Tibial nerve (tissue), 4 donors: ENCODE data around the gene EGFR. TPM values are rescaled to one million over a fixed set of nuclear protein-coding genes. Genes with fewer than 3 reads are reported as not detected.

Source experiments
- DNase-seq, 2 donors: peaks; one replicate each; pipeline ENCODE4 v3.0.0-alpha.2; 2019; ENCODE audit warnings: low spot score in 2 of 2
- H3K27ac ChIP-seq, 4 donors: fragments of 200-600 bp; sonication (generic) in 3 of 4; one replicate each; pipeline ENCODE4 v1.5.1; 2017 to 2019; ENCODE audit warnings: mild to moderate bottlenecking in 1 of 4
- H3K27me3 ChIP-seq, 2 donors: fragments of 200-600 bp; sonication (generic) in 1 of 2; one replicate each; pipeline versions ENCODE4 v1.5.1 to v1.6.0; 2017 to 2019
- H3K36me3 ChIP-seq, 3 donors: fragments of 200-600 bp; sonication (generic); one replicate each; pipeline ENCODE4 v1.5.1; 2018 to 2019
- H3K4me1 ChIP-seq, 4 donors: fragments of 200-600 bp; sonication (generic) in 3 of 4; one replicate each; pipeline ENCODE4 v1.5.1; 2017 to 2019
- H3K4me3 ChIP-seq, 4 donors: fragments of 200-600 bp; sonication (generic) in 3 of 4; one replicate each; pipeline ENCODE4 v1.5.1; 2017 to 2019; ENCODE audit warnings: mild to moderate bottlenecking in 1 of 4, moderate library complexity in 1 of 4
- H3K9me3 ChIP-seq, 4 donors: fragments of 200-600 bp; sonication (generic) in 3 of 4; one replicate each; pipeline ENCODE4 v1.5.1; 2017 to 2019
- EP300 ChIP-seq, 2 donors: sonication (generic); formaldehyde crosslinking; IDR thresholded peaks; one replicate each; pipeline ENCODE4 v1.6.1; 2017; ENCODE audit warnings: antibody characterized with exemption in 2 of 2, mild to moderate bottlenecking in 1 of 2
- POLR2A ChIP-seq, 2 donors: fragments of 450-650 bp; IDR thresholded peaks; one replicate each; pipeline ENCODE4 v1.6.1; 2017; ENCODE audit warnings: antibody characterized with exemption in 2 of 2, mild to moderate bottlenecking in 2 of 2, moderate library complexity in 2 of 2
- WGBS, 2 donors: methylation state at CpG; one replicate each; pipeline ENCODE4 v1.1.5; 2018; 5-methylcytosine and 5-hydroxymethylcytosine counted together
- total RNA-seq, 4 donors: library from RNA; depleted of rRNA; stranded (reverse); fragments of >200 nt; gene quantifications; one replicate each; pipeline ENCODE4 v1.1.0, GENCODE V29; 2016
- TF ChIP-seq, protein P1 (sequence below), 5 experiments: fragments of 200-600 bp in 3 of 5; fragments of 450-650 bp in 2 of 5; sonication (generic) in 3 of 5; IDR thresholded peaks; one replicate each; pipeline ENCODE4 v1.5.1; 2016 to 2019; ENCODE audit warnings: antibody characterized with exemption in 5 of 5, mild to moderate bottlenecking in 3 of 5, moderate library complexity in 2 of 5

EGFR gene
- total RNA-seq, 4 donors from 2014 or later, result 72.3 to 136 (median 127) TPM

DNA sequence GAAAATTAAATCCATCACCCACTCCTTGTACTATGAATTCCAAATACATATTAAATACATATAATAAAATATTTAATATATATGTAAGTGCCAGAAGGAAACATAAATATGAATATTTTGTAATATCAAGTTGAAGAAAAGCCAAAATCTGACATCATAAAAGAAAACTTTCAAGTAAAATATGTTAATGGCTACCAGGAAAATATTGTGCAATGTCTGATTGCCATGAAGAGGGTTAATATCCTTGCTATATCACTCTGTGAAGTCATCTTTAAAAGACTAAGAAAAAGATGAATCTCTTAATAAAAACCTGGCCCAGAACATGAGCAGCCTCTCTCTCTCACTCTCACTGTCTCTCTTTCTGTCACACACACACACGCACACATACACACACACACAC, 130.2 kb downstream of the EGFR start:
- no peaks in the 10 kb centered on the region for H3K27me3 ChIP-seq

DNA sequence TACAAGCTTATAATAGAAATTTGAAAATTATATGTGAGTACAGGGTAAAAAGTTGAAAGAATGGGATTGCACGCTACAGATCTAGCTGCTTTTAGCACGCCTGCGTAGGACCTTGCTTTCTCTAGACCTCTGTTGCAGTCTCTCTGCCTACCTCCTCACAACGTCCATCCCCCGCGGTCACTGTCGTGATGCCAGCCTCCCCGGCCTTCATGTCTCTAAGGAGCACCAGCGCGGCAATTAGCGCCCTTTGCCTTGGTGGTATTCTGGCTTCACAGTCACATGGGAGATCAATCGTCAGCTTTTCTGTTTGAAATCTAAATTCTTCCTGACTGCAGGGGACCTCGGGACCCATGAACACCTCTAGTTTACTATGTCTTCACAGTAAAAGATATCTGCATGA, 131.3 kb downstream of the EGFR start:
- DNase-seq, result no peak
- H3K36me3 ChIP-seq, result peaks cover 0 to 62% (median 0%) of the 10 kb centered on the region in 3 donors

More for the DNA sequence above, 130.2 kb downstream of the EGFR start:
- Histone ChIP-seq H3K4me1 (no peaks in the 10 kb centered on the region), H3K9me3 (no peaks in the 10 kb centered on the region), H3K36me3 (peaks cover 0 to 63% (median 0%) of the 10 kb centered on the region in 3 donors), H3K27ac (no peak overlapping the region), H3K4me3 (no peak overlapping the region)
- 93% methylated on average over 1 of the region's 1 CpG for WGBS, 2 donors
- no peak for DNase-seq
- TF ChIP-seq, protein P1, sequence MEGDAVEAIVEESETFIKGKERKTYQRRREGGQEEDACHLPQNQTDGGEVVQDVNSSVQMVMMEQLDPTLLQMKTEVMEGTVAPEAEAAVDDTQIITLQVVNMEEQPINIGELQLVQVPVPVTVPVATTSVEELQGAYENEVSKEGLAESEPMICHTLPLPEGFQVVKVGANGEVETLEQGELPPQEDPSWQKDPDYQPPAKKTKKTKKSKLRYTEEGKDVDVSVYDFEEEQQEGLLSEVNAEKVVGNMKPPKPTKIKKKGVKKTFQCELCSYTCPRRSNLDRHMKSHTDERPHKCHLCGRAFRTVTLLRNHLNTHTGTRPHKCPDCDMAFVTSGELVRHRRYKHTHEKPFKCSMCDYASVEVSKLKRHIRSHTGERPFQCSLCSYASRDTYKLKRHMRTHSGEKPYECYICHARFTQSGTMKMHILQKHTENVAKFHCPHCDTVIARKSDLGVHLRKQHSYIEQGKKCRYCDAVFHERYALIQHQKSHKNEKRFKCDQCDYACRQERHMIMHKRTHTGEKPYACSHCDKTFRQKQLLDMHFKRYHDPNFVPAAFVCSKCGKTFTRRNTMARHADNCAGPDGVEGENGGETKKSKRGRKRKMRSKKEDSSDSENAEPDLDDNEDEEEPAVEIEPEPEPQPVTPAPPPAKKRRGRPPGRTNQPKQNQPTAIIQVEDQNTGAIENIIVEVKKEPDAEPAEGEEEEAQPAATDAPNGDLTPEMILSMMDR (IDR thresholded peaks at IDR 0.05), result no peak
- no peak for TF ChIP-seq EP300 (IDR thresholded peaks at IDR 0.05)

DNA sequence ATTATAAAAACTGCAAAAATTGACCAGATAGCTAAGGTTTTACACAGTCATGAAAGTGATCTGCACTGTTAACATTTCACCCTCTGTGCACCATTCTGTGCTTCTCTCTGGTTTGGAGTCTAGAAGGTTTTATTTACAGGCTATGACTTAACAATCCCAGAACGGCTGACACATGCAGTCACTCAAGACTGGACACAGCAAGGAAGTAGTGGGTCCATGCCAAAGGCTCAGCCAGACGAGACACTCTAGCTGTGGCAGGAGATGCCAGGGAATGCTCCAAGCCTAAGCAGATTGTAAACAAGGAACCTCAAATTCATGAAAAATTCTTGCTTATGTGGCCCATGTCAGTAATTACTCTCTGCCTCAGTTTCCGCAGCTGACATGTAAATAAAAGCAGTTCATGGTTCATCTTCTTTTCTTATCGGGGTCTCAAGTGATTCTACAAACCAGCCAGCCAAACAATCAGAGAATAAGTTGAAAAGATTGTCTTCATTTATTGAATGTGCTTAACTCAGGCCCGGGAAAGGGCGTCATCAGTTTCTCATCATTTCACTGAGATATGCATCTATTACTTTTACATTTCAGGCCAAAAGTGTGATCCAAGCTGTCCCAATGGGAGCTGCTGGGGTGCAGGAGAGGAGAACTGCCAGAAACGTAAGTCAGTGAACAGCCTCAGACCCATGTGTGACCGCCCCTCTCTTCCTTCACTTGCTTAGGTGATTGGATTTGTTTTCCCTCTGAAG, 132.1 kb downstream of the EGFR start:
- no peaks in the 10 kb centered on the region for H3K27me3 ChIP-seq
- H3K4me3 ChIP-seq, result no peak overlapping the region
- peaks cover 0 to 2% (median 0%) of the 10 kb centered on the region in 4 donors for H3K4me1 ChIP-seq
- H3K36me3 ChIP-seq, result peaks cover 0 to 62% (median 0%) of the 10 kb centered on the region in 3 donors
- H3K9me3 ChIP-seq, result no peaks in the 10 kb centered on the region
- TF ChIP-seq EP300 (IDR thresholded peaks at IDR 0.05) (no peak), POLR2A (IDR thresholded peaks at IDR 0.05) (no peak)
- TF ChIP-seq, protein P1 (IDR thresholded peaks at IDR 0.05), result no peak
- no peak for DNase-seq
- 76 to 79% methylated on average over 8 of the region's 8 CpGs for WGBS, 2 donors
- H3K27ac ChIP-seq, result no peak overlapping the region

More for the DNA sequence above, 131.3 kb downstream of the EGFR start:
- Histone ChIP-seq H3K9me3 (no peaks in the 10 kb centered on the region), H3K4me1 (no peaks in the 10 kb centered on the region), H3K4me3 (no peak overlapping the region), H3K27me3 (no peaks in the 10 kb centered on the region), H3K27ac (no peak overlapping the region)
- WGBS, 2 donors, result 83 to 86% methylated on average over 13 of the region's 13 CpGs
- TF ChIP-seq POLR2A (IDR thresholded peaks at IDR 0.05) (no peak), EP300 (IDR thresholded peaks at IDR 0.05) (no peak)
- TF ChIP-seq, protein P1 (IDR thresholded peaks at IDR 0.05), result no peak

DNA sequence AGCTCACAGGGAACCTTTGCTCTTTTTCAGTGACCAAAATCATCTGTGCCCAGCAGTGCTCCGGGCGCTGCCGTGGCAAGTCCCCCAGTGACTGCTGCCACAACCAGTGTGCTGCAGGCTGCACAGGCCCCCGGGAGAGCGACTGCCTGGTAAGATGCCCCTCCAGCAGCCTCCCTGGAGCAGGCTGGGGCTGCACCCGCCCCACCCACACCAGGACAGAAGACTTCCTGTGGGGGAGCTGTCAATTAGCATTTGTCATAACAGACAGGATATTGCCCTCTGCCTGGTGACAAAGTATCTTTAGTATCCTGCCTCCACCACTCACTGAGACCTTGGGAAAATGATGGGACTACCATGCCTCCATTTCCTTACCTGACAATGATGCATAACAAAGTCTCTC, 133.7 kb downstream of the EGFR start:
- H3K9me3 ChIP-seq, result no peaks in the 10 kb centered on the region
- WGBS, 2 donors, result 68 to 80% methylated on average over 6 of the region's 6 CpGs
- TF ChIP-seq EP300 (IDR thresholded peaks at IDR 0.05) (no peak), POLR2A (IDR thresholded peaks at IDR 0.05) (no peak)
- TF ChIP-seq, protein P1 (IDR thresholded peaks at IDR 0.05), result no peak
- peaks cover 0 to 18% (median 0%) of the 10 kb centered on the region in 4 donors for H3K4me1 ChIP-seq
- peaks cover 0 to 50% (median 0%) of the 10 kb centered on the region in 3 donors for H3K36me3 ChIP-seq
- H3K27me3 ChIP-seq, result no peaks in the 10 kb centered on the region
- no peak for DNase-seq
- no peak overlapping the region for H3K27ac ChIP-seq
- H3K4me3 ChIP-seq, result no peak overlapping the region

DNA sequence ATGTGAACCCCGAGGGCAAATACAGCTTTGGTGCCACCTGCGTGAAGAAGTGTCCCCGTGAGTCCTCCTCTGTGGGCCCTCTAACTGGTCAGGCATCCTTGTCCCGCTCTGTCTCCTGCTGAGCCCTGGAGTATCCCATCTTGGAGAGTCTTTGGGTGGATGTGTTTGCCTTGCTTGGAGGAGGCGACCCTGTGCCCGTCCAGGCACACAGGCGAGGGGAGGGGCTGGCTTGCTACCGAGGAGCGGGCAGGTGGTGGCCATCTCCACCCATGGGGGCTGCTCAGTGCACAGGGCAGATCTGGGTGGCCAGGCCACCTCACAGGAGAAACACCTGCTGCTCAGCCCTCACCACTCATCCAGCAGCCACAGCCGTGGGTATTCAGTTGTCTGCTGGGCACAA, 135.3 kb downstream of the EGFR start:
- no peaks in the 10 kb centered on the region for H3K27me3 ChIP-seq
- H3K9me3 ChIP-seq, result no peaks in the 10 kb centered on the region
- WGBS, 2 donors, result 86 to 93% methylated on average over 5 to 10 of the region's 10 CpGs
- no peak overlapping the region for H3K4me3 ChIP-seq
- peaks cover 0 to 49% (median 0%) of the 10 kb centered on the region in 3 donors for H3K36me3 ChIP-seq
- no peak for DNase-seq
- H3K4me1 ChIP-seq, result peaks cover 0 to 21% (median 0%) of the 10 kb centered on the region in 4 donors
- no peak for TF ChIP-seq EP300 (IDR thresholded peaks at IDR 0.05)
- TF ChIP-seq, protein P1 (IDR thresholded peaks at IDR 0.05), result no peak
- TF ChIP-seq POLR2A (IDR thresholded peaks at IDR 0.05), result no peak
- no peak overlapping the region for H3K27ac ChIP-seq
